HG03039 (cell line): ENCODE data around the gene SLC20A1.

ENCODE experiments used
- ATAC-seq: cut with Tn5 transposase; IDR thresholded peaks from one replicate; pipeline ENCODE4 v1.9.1; 2021; ENCODE audit warnings: mild to moderate bottlenecking, moderate library complexity; ENCODE audit not compliant: unreplicated experiment

Gene SLC20A1

DNA sequence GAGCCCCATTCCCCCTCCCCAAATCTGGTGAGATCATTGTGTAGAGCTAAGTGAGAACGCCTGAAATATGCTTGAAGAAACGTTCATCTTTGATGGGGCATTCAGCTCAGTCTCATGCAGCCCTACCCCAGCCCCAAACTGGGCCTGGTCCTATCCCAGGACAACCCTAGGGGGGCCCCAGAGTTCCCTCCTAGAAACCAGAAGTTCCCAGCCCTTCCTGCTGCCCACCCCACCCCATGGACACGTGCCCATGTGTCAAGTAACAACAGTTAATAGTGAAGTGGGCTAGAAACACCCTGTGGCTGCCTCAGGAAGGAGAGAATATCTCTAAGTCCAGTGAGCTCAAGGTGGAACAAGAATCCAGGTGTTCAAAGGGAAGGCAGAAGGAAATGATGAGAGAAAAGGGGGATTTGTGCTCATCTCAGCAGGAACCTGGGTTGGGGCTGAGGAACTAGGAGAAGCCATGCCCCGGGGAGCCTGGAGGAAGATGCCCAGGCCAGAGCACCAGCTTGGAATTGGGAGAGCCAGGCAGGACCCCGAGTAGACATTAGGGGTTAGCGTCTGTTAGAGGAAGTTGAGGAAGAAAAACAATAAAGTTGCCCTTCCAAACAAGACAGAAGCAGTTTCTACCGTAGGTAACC, 20.1 kb upstream of the SLC20A1 start:
- ATAC-seq: no peak

DNA sequence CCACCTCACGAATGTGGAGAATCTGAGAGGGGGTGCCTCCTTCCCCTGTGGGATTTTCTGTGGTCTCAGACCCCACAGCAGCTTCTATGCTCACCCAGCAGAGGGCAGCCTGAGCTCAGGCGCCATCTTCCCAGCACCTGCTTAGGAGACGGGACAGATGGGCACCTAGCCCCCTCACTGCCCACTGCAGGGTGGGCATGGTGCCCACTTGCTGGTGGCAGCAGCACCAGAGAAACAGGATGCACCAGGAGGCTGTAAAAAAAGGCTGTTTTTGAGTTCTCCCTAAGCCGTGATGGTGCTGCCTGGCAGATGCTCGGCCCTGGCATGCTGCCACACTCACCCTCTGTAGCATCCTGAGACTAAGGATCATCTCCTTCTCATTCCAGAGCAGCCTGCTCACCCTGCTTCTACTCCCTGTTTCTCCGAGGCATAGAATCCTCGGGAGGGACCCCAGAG, 19.1 kb upstream of the SLC20A1 start:
- peak; percentile 46 for ATAC-seq

- no peak for ATAC-seq
Measured at GRCh38 chr2:112627060-112628040, 18.4 kb upstream of the SLC20A1 start.

GRCh38 chr2:112629224-112629623, 16.5 kb upstream of the SLC20A1 start:
- no peak for ATAC-seq

- no peak for ATAC-seq
Measured at GRCh38 chr2:112629823-112630222, 15.9 kb upstream of the SLC20A1 start.

DNA sequence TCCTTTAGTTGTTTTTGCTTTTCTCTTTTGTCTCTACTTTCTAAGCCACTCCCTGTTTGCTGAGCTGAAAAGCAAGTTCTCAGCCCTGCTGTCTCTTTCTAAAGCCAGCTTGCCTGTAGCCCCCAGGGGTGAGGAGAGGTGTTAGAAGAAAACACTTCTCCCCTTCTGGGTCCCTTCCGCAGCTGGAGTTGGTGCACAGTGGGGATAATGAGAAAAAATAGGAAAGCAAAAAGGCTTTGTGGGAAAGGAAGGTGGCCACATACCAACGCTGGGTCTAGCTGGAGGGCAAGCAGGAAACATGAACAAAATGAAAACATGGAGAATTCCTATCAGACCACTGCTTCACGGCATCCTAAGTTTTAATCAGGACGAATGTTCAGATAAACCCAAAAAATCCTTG, 15.5 kb upstream of the SLC20A1 start:
- ATAC-seq: no peak

GRCh38 chr2:112633708-112634107, 12.0 kb upstream of the SLC20A1 start:
- no peak for ATAC-seq

- no peak for ATAC-seq
Measured at GRCh38 chr2:112634153-112634873, 11.4 kb upstream of the SLC20A1 start.

GRCh38 chr2:112634874-112635157, 10.9 kb upstream of the SLC20A1 start:
- no peak for ATAC-seq

- peak; percentile 81 for ATAC-seq
Measured at GRCh38 chr2:112636605-112637288, 9.0 kb upstream of the SLC20A1 start.

- ATAC-seq: no peak
Measured at GRCh38 chr2:112637289-112637660, 8.5 kb upstream of the SLC20A1 start.

GRCh38 chr2:112639936-112640335, 5.8 kb upstream of the SLC20A1 start:
- no peak for ATAC-seq

- no peak for ATAC-seq
Measured at GRCh38 chr2:112640467-112640799, 5.3 kb upstream of the SLC20A1 start.

- no peak for ATAC-seq
Measured at GRCh38 chr2:112640800-112641675, 4.7 kb upstream of the SLC20A1 start.

DNA sequence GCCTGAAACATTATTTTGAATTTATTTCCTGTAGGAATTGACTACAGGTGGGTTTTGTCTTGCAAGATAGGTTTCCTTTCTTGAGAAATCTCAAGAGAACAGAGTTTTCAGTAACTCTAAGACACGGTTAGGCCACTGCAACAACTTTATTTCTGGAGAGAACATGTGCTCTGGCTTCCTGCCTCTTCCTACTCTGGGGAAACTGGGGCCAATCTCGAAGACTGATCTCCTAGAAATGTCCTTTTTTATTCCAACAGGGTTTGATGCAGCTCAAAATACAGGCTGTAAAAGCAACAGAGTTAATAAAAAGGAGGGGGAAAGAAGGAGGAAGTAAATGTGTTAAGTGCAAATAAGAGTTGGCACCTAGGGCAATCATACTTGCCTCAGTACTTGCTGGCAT, 4.0 kb upstream of the SLC20A1 start:
- ATAC-seq: no peak

GRCh38 chr2:112642561-112642960, 3.2 kb upstream of the SLC20A1 start:
- ATAC-seq: no peak

- no peak for ATAC-seq
Measured at GRCh38 chr2:112642966-112643365, 2.8 kb upstream of the SLC20A1 start.

- no peak for ATAC-seq
Measured at GRCh38 chr2:112643488-112643887, 2.3 kb upstream of the SLC20A1 start.

DNA sequence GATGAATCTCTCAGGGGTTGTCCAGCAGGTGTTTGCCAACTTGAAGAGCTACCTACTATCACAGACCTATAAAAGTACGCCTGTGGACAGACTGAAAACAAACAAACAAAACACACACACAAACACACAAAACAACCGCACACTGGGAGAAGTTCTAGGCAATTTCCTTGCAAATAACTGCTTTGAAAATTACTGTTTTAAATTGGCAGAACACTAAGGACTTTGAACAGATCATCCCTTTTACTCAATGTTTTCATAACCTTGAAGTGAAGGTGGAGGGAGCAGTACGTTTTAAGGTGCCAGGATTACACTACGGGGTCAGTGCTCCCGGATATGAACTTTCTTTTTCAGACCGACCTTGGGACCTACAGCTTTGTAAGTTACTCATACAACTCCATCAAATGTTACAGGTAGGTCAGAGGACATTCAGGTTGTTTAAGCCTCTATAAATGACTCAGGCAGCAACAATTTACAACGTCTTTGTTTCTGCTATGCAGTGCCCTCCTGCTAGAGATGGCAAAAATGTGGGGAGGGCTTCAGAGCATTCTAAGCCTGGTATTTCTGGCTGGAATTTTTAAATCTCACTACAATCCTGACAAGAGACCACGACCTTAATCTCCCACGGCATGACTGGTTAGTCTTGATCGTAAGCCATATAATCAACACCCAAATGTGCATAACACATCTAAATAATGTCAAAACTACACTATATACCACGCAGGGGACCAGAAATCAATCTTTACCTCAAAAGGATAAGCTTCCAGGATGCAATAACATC, 1.4 kb upstream of the SLC20A1 start:
- ATAC-seq: no peak

DNA sequence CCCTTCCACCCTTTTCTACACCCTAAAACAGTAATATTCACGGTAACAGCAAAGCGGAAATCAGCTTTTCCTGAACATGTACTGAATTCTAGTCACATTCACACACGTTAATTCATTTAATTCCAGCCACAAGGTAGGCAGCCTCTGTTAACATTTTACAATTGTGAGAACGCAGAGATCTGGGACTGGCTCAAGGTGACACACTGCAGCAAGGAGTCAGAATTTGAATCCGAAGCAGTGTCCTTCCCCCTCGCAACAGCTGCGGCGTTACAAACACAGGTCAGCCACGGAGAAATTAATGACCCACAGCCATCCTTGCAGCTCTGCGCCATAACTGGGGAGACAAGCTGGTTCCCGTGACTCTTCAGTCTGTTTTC, 818 bp upstream of the SLC20A1 start:
- no peak for ATAC-seq
